Neutrophil (primary cell): ENCODE measurements around the gene CAPN5.

ENCODE experiments used
- H3K27ac ChIP-seq: fragments of 200-600 bp; sonication (generic); 2 replicates; pipeline ENCODE4 v1.5.1; 2016; ENCODE audit warnings: mild to moderate bottlenecking, moderate library complexity
- H3K27me3 ChIP-seq: fragments of 200-600 bp; sonication (generic); 2 replicates; pipeline ENCODE4 v1.6.0; 2016; ENCODE audit warnings: mild to moderate bottlenecking
- H3K36me3 ChIP-seq: fragments of 200-600 bp; sonication (generic); 2 replicates; pipeline ENCODE4 v1.5.1; 2017
- H3K4me1 ChIP-seq, 2 experiments: fragments of 200-600 bp in 1 of 2; sonication (generic) in 1 of 2; 1 replicate in 1 of 2; 2 replicates in 1 of 2; pipeline versions ENCODE4 v1.5.1 to v1.6.1; 2013 to 2016; ENCODE audit warnings: low read depth in 1 of 2, low read length in 1 of 2, mild to moderate bottlenecking in 1 of 2, moderate library complexity in 1 of 2; ENCODE audit not compliant: control insufficient read depth in 1 of 2, insufficient read depth in 1 of 2
- H3K4me3 ChIP-seq, 2 experiments: fragments of 200-600 bp in 1 of 2; sonication (generic) in 1 of 2; 1 replicate in 1 of 2; 2 replicates in 1 of 2; pipeline ENCODE4 v1.5.1; 2013 to 2016; ENCODE audit warnings: low read depth in 1 of 2, low read length in 1 of 2, mild to moderate bottlenecking in 1 of 2, moderate library complexity in 1 of 2
- H3K9me3 ChIP-seq: fragments of 200-600 bp; sonication (generic); 2 replicates; pipeline ENCODE4 v1.5.1; 2016
- CTCF ChIP-seq: fragments of 200-600 bp; sonication (generic); IDR thresholded peaks from 2 replicates; pipeline ENCODE4 v1.5.1; 2016; ENCODE audit warnings: antibody characterized with exemption

Gene CAPN5

GRCh38 chr11:77102246-77103210, 35.8 kb downstream of the CAPN5 start, which contains the start of gene OMP:
Gene OMP (plus strand): TSS chr11:77102840. CDS start chr11:77102840, 0 bp downstream.
- H3K27ac ChIP-seq: no peak within 1 kb of the TSS
- H3K27me3 ChIP-seq: no peaks in the 10 kb centered on the region
- H3K4me3 ChIP-seq: no peak within 1 kb of the TSS
- TF ChIP-seq CTCF: no peak
- H3K4me1 ChIP-seq: no peaks in the 10 kb centered on the region
- no peaks in the 10 kb centered on the region for H3K9me3 ChIP-seq
- no peaks in the 10 kb centered on the region for H3K36me3 ChIP-seq

- no peaks in the 10 kb centered on the region for H3K9me3 ChIP-seq
- no peak for TF ChIP-seq CTCF
- H3K36me3 ChIP-seq: no peaks in the 10 kb centered on the region
- no peaks in the 10 kb centered on the region for H3K4me1 ChIP-seq
- no peak overlapping the region for H3K27ac ChIP-seq
- H3K27me3 ChIP-seq: no peaks in the 10 kb centered on the region
- H3K4me3 ChIP-seq: no peak overlapping the region
These were observed 36.5 kb downstream of the CAPN5 start for GRCh38 chr11:77103319-77103718.

GRCh38 chr11:77104727-77105126, 38.0 kb downstream of the CAPN5 start:
- Histone ChIP-seq H3K27ac (no peak overlapping the region), H3K36me3 (no peaks in the 10 kb centered on the region), H3K27me3 (no peaks in the 10 kb centered on the region), H3K9me3 (no peaks in the 10 kb centered on the region), H3K4me1 (no peaks in the 10 kb centered on the region), H3K4me3 (no peak overlapping the region)
- no peak for TF ChIP-seq CTCF

GRCh38 chr11:77106321-77106720, 39.5 kb downstream of the CAPN5 start:
- Histone ChIP-seq H3K27me3 (no peaks in the 10 kb centered on the region), H3K36me3 (no peaks in the 10 kb centered on the region), H3K4me3 (no peak overlapping the region), H3K4me1 (no peaks in the 10 kb centered on the region), H3K9me3 (no peaks in the 10 kb centered on the region), H3K27ac (no peak overlapping the region)
- no peak for TF ChIP-seq CTCF

GRCh38 chr11:77106759-77107158, 40.0 kb downstream of the CAPN5 start:
- no peaks in the 10 kb centered on the region for H3K27me3 ChIP-seq
- no peaks in the 10 kb centered on the region for H3K36me3 ChIP-seq
- H3K4me1 ChIP-seq: no peaks in the 10 kb centered on the region
- no peak overlapping the region for H3K4me3 ChIP-seq
- TF ChIP-seq CTCF: no peak
- H3K9me3 ChIP-seq: no peaks in the 10 kb centered on the region
- no peak overlapping the region for H3K27ac ChIP-seq
